Raji (cell line): ENCODE data around the gene CDH23.

Experiments
- POLR2A ChIP-seq: IDR thresholded peaks from 2 replicates; pipeline ENCODE4 v1.6.1; 2011; ENCODE audit warnings: low read depth, low read length, control low read depth; ENCODE audit not compliant: insufficient read depth

Gene CDH23

DNA sequence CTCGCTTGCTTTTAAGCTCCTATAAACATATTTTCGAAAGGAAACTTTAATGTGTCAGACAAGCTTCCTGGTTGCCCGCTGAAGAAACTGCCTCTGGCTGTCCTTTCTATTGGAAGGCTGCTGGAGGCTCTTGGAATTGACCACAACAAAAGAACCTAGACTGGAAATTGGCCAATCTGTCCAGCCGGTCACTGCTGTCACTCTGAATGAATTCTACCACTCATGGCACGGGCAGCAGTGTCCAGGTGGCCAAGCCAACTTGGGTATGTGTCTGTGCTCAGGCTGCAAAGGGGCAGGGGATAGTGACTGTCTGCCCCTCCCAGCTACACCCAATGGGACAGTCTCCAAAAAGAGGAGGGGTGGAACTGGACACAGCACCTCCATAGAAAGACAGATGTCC is 57.6 kb downstream of the CDH23 start:
- no peak for TF ChIP-seq POLR2A

- no peak for TF ChIP-seq POLR2A
Observed at GRCh38 chr10:71455035-71455434, 58.3 kb downstream of the CDH23 start.

DNA sequence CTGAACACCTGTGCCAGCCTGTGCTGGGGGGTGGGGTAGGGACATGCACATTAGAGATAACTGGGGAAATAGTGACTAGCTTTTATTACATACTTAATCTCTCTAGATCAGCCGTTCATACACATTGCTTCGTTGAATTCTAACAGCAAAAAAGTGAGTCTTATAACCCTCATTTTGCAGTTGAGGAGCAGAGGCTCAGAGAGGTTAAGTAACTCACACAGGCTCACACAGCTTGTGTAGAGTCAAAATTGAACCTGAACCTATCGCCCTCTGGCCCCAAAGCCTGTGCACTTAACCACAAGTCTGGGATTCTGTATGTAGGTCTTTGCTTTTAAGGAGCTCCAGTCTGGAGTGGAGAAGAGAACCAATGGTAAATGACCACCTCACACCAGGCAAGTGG is 59.9 kb downstream of the CDH23 start:
- TF ChIP-seq POLR2A, result no peak

DNA sequence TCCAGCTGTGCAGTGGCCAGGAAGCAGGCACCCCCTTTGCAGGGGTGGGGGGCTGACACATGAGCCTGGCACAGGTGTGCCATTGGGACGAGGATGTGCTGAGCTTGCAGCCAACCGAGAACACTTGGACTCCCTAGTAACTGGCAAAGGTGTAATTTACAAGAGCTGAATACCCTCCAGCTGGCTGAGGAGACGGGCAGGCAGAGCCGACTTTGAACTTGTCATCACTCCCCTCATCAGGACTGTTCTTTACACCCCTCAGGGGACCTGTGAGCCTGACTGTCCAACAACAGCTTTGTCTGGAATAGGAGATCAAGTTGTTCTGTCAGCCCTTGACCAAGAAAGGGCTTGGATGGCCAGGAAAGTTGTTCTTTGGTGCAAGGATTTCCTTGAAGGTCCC is 61.2 kb downstream of the CDH23 start:
- TF ChIP-seq POLR2A, result no peak

DNA sequence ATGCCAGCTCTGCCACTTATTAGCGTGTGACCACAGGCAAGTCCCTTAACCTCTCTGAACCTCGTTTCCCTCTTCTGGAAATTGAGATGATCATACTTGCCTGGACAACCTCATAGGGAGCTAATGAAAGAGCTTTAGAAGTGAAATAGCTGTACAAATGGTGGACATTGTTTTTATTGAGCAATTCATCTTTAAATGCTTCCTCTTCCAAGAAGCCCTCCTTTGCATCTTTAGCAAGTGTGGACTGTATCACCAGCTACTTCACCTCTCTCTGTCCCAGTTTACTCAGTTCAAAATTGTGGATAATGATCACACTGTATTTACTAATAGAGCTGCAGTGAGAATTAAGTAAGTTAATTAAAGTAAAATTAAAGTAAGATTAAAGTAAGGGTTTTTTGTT is 61.7 kb downstream of the CDH23 start:
- TF ChIP-seq POLR2A, result no peak

GRCh38 chr10:71459513-71459912 is 62.8 kb downstream of the CDH23 start:
- TF ChIP-seq POLR2A, result no peak

GRCh38 chr10:71460615-71461014 is 63.9 kb downstream of the CDH23 start:
- TF ChIP-seq POLR2A, result no peak

GRCh38 chr10:71461457-71461856 is 64.7 kb downstream of the CDH23 start:
- TF ChIP-seq POLR2A, result no peak

DNA sequence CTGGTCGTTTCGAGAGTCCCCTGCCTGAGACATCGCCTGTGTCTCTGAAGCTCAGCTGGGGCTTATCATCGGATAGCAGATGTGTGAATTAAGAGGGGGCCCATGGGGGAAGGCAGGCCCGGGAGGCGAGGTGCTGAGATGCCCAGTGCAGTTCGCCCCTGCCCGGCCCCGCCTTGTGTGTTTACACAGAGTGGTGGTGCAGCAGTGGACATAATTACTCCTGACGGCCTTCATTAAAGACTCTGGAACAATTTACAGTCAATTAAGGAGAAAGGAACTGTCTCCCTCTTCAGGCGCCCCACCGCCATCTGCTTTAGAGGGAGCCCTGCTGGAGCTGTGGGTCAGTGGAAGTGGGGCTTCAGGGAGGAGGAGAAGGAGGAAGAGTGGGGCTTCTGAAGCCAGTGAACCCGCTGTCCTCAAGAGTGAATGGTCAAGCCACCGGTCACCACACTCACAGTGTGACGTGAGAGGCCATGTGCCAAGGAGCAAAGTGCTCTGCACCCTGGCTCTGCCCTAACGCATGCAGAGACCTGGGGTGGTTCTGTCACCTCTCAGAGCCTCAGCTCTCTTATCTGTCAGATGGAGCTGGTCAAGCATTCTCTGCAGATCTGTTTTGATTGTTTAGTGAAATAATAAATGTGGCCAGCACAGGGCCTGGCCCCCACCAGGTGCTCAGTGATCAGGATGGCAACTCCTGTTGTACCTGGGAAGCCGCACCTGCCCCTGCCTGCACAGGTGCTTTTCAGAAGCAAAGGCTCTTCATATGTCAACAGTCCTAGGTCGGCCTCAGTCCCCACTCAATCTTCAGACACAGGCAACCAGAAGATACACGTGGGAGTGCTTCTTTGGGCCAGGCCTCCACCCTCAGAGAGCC is 65.6 kb downstream of the CDH23 start:
- TF ChIP-seq POLR2A, result no peak

- no peak for TF ChIP-seq POLR2A
Observed at GRCh38 chr10:71463111-71463510, 66.4 kb downstream of the CDH23 start.

GRCh38 chr10:71465551-71466252 is 69.0 kb downstream of the CDH23 start:
- no peak for TF ChIP-seq POLR2A

DNA sequence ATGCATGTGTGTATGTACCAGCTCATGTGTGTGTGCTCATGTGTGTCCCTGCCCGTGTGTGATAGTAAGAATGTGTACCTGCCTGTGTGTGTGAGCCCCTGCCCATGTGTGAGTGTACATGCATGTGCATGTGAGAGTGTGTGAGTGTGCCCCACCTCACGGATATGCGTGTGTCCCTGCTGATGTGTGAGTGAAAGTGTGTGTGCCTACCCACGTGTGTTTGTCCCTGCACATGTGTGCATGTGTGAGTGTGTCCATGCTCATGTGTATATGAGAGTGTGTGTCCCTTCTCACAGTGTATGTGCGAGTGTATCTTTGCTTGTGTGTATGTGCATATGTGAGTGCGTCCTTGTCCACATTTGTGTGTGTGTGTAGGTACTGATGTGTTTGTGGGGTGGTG is 69.6 kb downstream of the CDH23 start:
- TF ChIP-seq POLR2A, result no peak

- no peak for TF ChIP-seq POLR2A
Observed at GRCh38 chr10:71467161-71467560, 70.4 kb downstream of the CDH23 start.

- TF ChIP-seq POLR2A, result no peak
Observed at GRCh38 chr10:71467569-71468362, 71.0 kb downstream of the CDH23 start.

DNA sequence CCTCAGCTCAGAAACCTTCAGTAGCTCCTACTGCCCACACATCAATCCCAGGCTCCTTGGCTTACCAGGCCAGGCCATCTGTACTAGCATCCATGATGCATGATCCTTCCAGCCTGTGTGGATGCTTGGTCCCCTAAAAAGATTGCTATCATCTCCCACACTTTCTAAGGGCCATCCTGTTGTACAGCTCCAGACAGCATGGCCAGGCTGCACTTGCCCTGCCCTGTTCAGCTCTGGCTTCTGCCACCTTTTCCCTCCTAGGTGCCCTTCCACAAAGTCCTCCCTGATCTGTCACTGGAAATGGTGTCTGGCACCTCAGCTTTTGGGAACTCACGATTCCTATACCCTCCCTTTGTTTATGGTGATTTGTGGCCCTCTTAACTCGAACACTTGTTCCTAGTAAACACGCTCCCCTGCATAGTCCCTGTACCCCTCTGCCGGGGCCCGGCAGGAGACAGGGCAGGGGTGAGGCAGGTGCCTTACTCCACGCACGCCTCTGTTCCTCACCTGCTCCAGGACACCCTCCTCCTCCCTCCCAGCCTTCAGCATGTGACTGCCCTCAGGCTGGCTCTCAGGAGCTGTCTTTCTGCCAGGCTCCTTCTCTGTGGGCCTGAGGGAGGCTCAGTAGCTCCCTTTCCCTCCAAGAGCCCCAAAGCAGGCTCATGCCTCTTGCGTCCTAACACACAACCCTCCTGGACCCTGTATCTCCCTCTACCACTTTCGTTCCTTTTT is 71.8 kb downstream of the CDH23 start:
- TF ChIP-seq POLR2A, result no peak

- TF ChIP-seq POLR2A, result no peak
Observed at GRCh38 chr10:71471006-71471405, 74.3 kb downstream of the CDH23 start.

GRCh38 chr10:71471957-71472365 is 75.2 kb downstream of the CDH23 start:
- TF ChIP-seq POLR2A, result no peak
